Loucy (cell line): ENCODE results near the gene CRACDL.

Experiments
- EZH2phosphoT487 ChIP-seq: fragments of 200-600 bp; IDR thresholded peaks from 2 replicates; pipeline ENCODE4 v1.6.1; 2018; ENCODE audit warnings: antibody characterized with exemption, mild to moderate bottlenecking, moderate library complexity, borderline replicate concordance
- TF ChIP-seq, protein P1 (sequence below): fragments of 200-600 bp; sonication (generic); conservative IDR thresholded peaks from 2 replicates; pipeline ENCODE4 v1.5.1; 2014; ENCODE audit warnings: mild to moderate bottlenecking, antibody characterized with exemption, low read length

- TF ChIP-seq, protein P1, sequence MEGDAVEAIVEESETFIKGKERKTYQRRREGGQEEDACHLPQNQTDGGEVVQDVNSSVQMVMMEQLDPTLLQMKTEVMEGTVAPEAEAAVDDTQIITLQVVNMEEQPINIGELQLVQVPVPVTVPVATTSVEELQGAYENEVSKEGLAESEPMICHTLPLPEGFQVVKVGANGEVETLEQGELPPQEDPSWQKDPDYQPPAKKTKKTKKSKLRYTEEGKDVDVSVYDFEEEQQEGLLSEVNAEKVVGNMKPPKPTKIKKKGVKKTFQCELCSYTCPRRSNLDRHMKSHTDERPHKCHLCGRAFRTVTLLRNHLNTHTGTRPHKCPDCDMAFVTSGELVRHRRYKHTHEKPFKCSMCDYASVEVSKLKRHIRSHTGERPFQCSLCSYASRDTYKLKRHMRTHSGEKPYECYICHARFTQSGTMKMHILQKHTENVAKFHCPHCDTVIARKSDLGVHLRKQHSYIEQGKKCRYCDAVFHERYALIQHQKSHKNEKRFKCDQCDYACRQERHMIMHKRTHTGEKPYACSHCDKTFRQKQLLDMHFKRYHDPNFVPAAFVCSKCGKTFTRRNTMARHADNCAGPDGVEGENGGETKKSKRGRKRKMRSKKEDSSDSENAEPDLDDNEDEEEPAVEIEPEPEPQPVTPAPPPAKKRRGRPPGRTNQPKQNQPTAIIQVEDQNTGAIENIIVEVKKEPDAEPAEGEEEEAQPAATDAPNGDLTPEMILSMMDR, result no peak
- no peak for TF ChIP-seq EZH2phosphoT487
Observed at GRCh38 chr2:98869272-98869641, 66.8 kb downstream of the CRACDL start.
